DND-41 (cell line): Measurements from ENCODE around the gene SLC22A31.

Experiments used
- ATAC-seq: fragments of 200-7000 bp; cut with Tn5 transposase; 3 replicates; pipeline ENCODE4 v1.9.1; 2021; ENCODE audit warnings: low read depth; ENCODE audit not compliant: insufficient read depth
- DNase-seq: peaks from one replicate; pipeline ENCODE4 v3.0.0-alpha.2; 2020
- H2AFZ ChIP-seq: 2 replicates; pipeline ENCODE4 v1.6.0; 2012; ENCODE audit warnings: low read depth, low read length
- H3K27ac ChIP-seq: 2 replicates; pipeline ENCODE4 v1.5.1; 2012; ENCODE audit warnings: low read length, inconsistent platforms
- H3K27me3 ChIP-seq: fragments of 200-600 bp; sonication (generic); 2 replicates; pipeline ENCODE4 v1.6.0; 2012; ENCODE audit warnings: low read length, mild to moderate bottlenecking, inconsistent platforms; ENCODE audit not compliant: insufficient read depth, poor library complexity
- H3K36me3 ChIP-seq: 2 replicates; pipeline ENCODE4 v1.5.1; 2012; ENCODE audit warnings: low read length, inconsistent platforms; ENCODE audit not compliant: insufficient read depth
- H3K4me1 ChIP-seq: 2 replicates; pipeline ENCODE4 v1.5.1; 2012; ENCODE audit warnings: mild to moderate bottlenecking, low read length; ENCODE audit not compliant: insufficient read depth
- H3K4me2 ChIP-seq: 2 replicates; pipeline ENCODE4 v1.6.0; 2012; ENCODE audit warnings: mild to moderate bottlenecking, moderate library complexity, low read length, inconsistent platforms; ENCODE audit not compliant: insufficient read depth
- H3K4me3 ChIP-seq, 2 experiments: fragments of 200-600 bp in 1 of 2; shearing (Covaris generic) in 1 of 2; 2 replicates each; pipeline ENCODE4 v1.5.1; 2012 to 2016; ENCODE audit warnings: inconsistent platforms in 2 of 2, low read length in 2 of 2, mild to moderate bottlenecking in 2 of 2, low read depth in 1 of 2, moderate library complexity in 1 of 2
- H3K79me2 ChIP-seq: 2 replicates; pipeline ENCODE4 v1.6.0; 2012; ENCODE audit warnings: low read length, inconsistent platforms; ENCODE audit not compliant: insufficient read depth
- H3K9ac ChIP-seq: 2 replicates; pipeline ENCODE4 v1.6.0; 2012; ENCODE audit warnings: low read depth, mild to moderate bottlenecking, inconsistent platforms, low read length, moderate library complexity
- H3K9me3 ChIP-seq: 2 replicates; pipeline ENCODE4 v1.5.1; 2012; ENCODE audit warnings: low read length, moderate library complexity, mild to moderate bottlenecking, inconsistent platforms; ENCODE audit not compliant: insufficient read depth, severe bottlenecking
- H4K20me1 ChIP-seq: 2 replicates; pipeline ENCODE4 v1.6.0; 2012; ENCODE audit warnings: low read length; ENCODE audit not compliant: insufficient read depth
- EZH2 ChIP-seq: IDR thresholded peaks from 3 replicates; pipeline ENCODE4 v1.6.1; 2012; ENCODE audit warnings: borderline replicate concordance, low read depth, mild to moderate bottlenecking, moderate library complexity, low read length, inconsistent platforms; ENCODE audit not compliant: severe bottlenecking
- TF ChIP-seq, protein P1 (sequence below): IDR thresholded peaks from 2 replicates; pipeline ENCODE4 v1.5.1; 2012; ENCODE audit warnings: borderline replicate concordance, low read length, moderate library complexity, mild to moderate bottlenecking; ENCODE audit not compliant: poor library complexity, severe bottlenecking; ENCODE audit errors: extremely low read depth

The SLC22A31 gene

DNA sequence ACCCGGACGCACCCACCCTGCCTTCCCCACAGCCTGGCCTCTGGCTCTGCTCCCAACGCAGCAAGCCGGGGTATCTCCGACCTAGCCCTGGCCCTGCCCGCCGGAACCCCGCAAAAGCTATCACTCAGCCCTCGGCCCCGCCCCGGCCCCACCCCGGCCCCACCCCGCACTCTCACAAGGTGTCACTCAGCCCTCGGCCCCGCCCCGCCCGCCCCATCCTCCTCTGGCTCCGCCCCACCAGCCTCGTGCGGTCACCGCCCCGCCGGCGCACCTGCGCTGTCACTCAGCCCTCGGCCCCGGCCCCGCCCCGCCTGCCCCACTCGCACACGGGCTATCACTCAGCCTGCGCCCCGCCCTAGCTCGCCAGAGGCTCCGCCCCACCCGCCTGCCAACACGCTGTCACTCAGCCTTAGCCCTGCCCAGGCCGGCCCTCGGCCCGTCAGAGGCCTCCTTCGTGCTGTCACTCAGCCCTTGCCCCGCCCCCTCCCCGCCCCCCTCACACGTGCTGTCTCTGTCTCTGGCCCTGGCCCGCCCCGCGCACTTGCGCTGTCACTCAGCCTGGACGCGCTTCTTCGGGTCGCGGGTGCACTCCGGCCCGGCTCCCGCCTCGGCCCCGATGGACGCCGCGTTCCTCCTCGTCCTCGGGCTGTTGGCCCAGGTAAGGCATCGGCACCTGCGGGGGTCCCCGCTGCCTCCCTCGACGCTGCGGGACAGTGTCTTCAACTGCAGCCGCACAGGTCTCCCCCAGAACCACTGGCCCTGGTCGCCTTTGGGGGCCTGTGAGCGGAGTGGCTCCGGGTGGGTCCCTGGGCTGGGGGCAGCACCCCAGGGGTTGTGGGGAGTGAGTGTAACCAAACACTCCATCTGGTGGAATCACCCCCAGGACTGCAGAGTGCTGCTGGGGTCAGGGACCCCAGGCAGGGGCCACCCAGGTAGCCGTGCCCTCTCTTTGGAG, 28.8 kb downstream of the SLC22A31 start, which contains the start of gene CDH15:
Gene CDH15, plus strand, starts transcription at position 533 of the 955 bp plus-strand sequence. Its CDS starts 84 bp downstream, at position 617.
- Histone ChIP-seq H3K36me3 (no peaks in the 10 kb centered on the region), H2AFZ (no peak within 1 kb of the TSS), H3K27me3 (peaks cover 5% of the 10 kb centered on the region), H4K20me1 (peaks cover 45% of the 10 kb centered on the region), H3K4me2 (peak within 1 kb of the TSS; percentile 56), H3K4me3 (peak within 1 kb of the TSS in 1 of 2 experiments; percentile 27; a peak in 1 of 4 replicates), H3K9ac (no peak within 1 kb of the TSS), H3K79me2 (no peaks in the 10 kb centered on the region), H3K9me3 (no peaks in the 10 kb centered on the region), H3K4me1 (peaks cover 12% of the 10 kb centered on the region), H3K27ac (no peak within 1 kb of the TSS)
- TF ChIP-seq, protein P1, sequence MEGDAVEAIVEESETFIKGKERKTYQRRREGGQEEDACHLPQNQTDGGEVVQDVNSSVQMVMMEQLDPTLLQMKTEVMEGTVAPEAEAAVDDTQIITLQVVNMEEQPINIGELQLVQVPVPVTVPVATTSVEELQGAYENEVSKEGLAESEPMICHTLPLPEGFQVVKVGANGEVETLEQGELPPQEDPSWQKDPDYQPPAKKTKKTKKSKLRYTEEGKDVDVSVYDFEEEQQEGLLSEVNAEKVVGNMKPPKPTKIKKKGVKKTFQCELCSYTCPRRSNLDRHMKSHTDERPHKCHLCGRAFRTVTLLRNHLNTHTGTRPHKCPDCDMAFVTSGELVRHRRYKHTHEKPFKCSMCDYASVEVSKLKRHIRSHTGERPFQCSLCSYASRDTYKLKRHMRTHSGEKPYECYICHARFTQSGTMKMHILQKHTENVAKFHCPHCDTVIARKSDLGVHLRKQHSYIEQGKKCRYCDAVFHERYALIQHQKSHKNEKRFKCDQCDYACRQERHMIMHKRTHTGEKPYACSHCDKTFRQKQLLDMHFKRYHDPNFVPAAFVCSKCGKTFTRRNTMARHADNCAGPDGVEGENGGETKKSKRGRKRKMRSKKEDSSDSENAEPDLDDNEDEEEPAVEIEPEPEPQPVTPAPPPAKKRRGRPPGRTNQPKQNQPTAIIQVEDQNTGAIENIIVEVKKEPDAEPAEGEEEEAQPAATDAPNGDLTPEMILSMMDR, result no peak
- TF ChIP-seq EZH2, result no peak
- ATAC-seq (peak; percentile 86), DNase-seq (peak; percentile 92)

DNA sequence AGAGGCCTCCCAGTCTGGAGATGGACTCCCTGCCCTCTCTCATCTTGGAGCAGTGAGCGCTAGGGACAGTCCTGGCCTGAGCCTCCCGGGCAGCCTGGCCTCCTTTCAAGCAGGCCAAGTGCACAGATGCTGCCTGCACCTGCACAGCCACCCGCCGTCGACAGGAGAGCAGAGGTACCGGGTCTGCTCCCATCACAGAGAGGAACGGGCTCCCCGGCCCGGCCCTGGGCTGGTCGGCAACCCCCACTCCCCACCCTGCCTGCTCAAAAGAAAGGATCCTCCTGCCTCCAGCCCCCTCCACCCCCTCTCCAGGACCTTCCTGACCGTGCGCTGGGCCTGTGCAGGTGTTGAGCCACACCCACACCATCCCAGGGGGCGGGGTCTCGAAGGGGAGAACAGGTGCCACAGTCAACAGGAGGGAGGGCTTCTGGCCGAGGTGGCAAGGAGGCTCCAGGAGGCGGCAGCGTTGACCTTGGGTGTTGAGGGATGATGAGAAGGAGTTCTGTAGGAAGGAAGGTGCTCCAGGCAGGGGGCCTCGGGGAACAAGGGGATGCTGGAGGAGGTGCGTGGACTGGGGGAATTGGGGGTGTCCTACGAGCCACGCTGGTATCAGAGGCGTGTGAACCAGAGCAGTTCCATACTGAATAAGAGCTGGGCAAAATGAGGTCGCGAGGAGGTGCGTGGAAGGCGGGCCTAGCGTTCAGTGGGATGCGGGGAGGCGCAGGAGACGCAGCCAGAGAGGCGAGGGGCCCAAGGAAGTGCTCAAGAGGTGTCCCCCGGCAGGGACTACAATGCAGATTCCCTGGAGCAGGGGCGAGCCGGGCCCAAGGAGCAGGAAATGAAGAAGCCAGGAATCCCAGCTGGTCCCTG, 29.8 kb downstream of the SLC22A31 start:
- no peaks in the 10 kb centered on the region for H3K36me3 ChIP-seq
- no peaks in the 10 kb centered on the region for H3K79me2 ChIP-seq
- H3K4me2 ChIP-seq, result peak overlapping the region; percentile 56
- peaks cover 5% of the 10 kb centered on the region for H3K27me3 ChIP-seq
- no peak overlapping the region for H3K9ac ChIP-seq
- peaks cover 38% of the 10 kb centered on the region for H4K20me1 ChIP-seq
- H2AFZ ChIP-seq, result no peak overlapping the region
- peaks cover 12% of the 10 kb centered on the region for H3K4me1 ChIP-seq
- H3K4me3 ChIP-seq, result peak overlapping the region in 1 of 2 experiments; percentile 27; a peak in 1 of 4 replicates
- H3K27ac ChIP-seq, result no peak overlapping the region
- TF ChIP-seq, protein P1, result peak; percentile 61
- TF ChIP-seq EZH2, result no peak
- DNase-seq, result peak; percentile 42
- H3K9me3 ChIP-seq, result no peaks in the 10 kb centered on the region
- no peak for ATAC-seq

DNA sequence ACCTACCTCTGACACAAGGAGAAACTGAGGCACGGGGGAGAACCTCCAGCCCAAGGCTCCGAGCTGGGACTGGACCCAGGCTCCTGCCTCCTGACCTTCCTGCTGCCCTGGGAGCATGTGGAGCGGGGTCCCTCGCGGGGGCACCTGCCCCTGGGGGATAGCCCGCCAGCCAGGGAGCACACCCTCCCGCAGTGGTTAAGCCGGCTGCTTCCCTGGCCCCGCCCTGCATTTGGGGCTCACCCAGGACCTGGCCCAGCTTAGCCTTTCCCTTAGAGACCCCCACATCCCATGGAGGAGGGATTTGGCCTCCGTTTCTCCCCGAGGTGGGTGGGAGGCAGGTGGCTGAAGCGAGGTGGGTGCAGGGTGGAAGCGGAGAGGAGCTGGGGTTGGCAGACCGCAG, 30.6 kb downstream of the SLC22A31 start:
- no peaks in the 10 kb centered on the region for H3K36me3 ChIP-seq
- H3K4me1 ChIP-seq, result peaks cover 12% of the 10 kb centered on the region
- H2AFZ ChIP-seq, result no peak overlapping the region
- H3K4me3 ChIP-seq, result no peak overlapping the region
- H3K9ac ChIP-seq, result no peak overlapping the region
- peaks cover 37% of the 10 kb centered on the region for H4K20me1 ChIP-seq
- no peaks in the 10 kb centered on the region for H3K9me3 ChIP-seq
- H3K27me3 ChIP-seq, result peaks cover 5% of the 10 kb centered on the region
- TF ChIP-seq, protein P1, result no peak
- TF ChIP-seq EZH2, result no peak
- no peak for ATAC-seq
- no peaks in the 10 kb centered on the region for H3K79me2 ChIP-seq
- H3K4me2 ChIP-seq, result no peak overlapping the region
- DNase-seq, result no peak
- H3K27ac ChIP-seq, result no peak overlapping the region
